SK-N-MC (cell line): ENCODE measurements around the gene OR7A10.

Experiments
- DNase-seq: peaks from one replicate; pipeline ENCODE4 v3.0.0-alpha.2; 2011; ENCODE audit warnings: low read depth, low spot score
- H3K27ac ChIP-seq: fragments of 200-600 bp; sonication (generic); 2 replicates; pipeline ENCODE4 v1.5.1; 2016; ENCODE audit warnings: mixed run types
- H3K36me3 ChIP-seq: fragments of 200-600 bp; sonication (generic); 2 replicates; pipeline ENCODE4 v1.6.1; 2017; ENCODE audit warnings: antibody characterized with exemption, low read length, mixed read lengths; ENCODE audit not compliant: insufficient read depth
- H3K4me3 ChIP-seq: fragments of 200-600 bp; sonication (generic); 2 replicates; pipeline ENCODE4 v1.5.1; 2016
- H3K9ac ChIP-seq: fragments of 200-600 bp; sonication (generic); 2 replicates; pipeline ENCODE4 v1.8.0; 2017; ENCODE audit warnings: mixed run types, mixed read lengths; ENCODE audit not compliant: insufficient read length
- H3K9me3 ChIP-seq: fragments of 200-600 bp; sonication (generic); 2 replicates; pipeline ENCODE4 v1.6.1; 2017; ENCODE audit warnings: low read depth, mild to moderate bottlenecking, antibody characterized with exemption, low read length, moderate library complexity, mixed read lengths
- EZH2 ChIP-seq: fragments of 200-600 bp; sonication (generic); IDR thresholded peaks from one replicate; pipeline ENCODE4 v1.6.1; 2017; ENCODE audit warnings: antibody characterized with exemption
- FOXP2 ChIP-seq: optimal IDR thresholded peaks from 2 replicates; pipeline ENCODE3; 2011; ENCODE audit warnings: mild to moderate bottlenecking, moderate library complexity; ENCODE audit not compliant: insufficient read depth; ENCODE audit errors: extremely low read length, control extremely low read depth
- POLR2AphosphoS5 ChIP-seq: IDR thresholded peaks from 2 replicates; pipeline ENCODE4 v1.6.1; 2012; ENCODE audit warnings: mild to moderate bottlenecking, low read depth, low read length, borderline replicate concordance

Gene OR7A10

GRCh38 chr19:14840206-14840605, 8.5 kb downstream of the OR7A10 start:
- TF ChIP-seq FOXP2 (no peak), EZH2 (no peak), POLR2AphosphoS5 (no peak)
- H3K36me3 ChIP-seq = no peaks in the 10 kb centered on the region
- H3K9ac ChIP-seq = no peak overlapping the region
- no peak overlapping the region for H3K4me3 ChIP-seq
- H3K27ac ChIP-seq = no peak overlapping the region
- DNase-seq = no peak
- H3K9me3 ChIP-seq = peaks cover 3% of the 10 kb centered on the region; the same call in 1 of the 2 replicates

- Histone ChIP-seq H3K27ac (no peak overlapping the region), H3K9ac (no peak overlapping the region), H3K36me3 (no peaks in the 10 kb centered on the region), H3K9me3 (peaks cover 3% of the 10 kb centered on the region; the same call in 1 of the 2 replicates), H3K4me3 (no peak overlapping the region)
- DNase-seq = no peak
- TF ChIP-seq FOXP2 (no peak), EZH2 (no peak)
Measured at GRCh38 chr19:14837391-14837790, 11.3 kb downstream of the OR7A10 start.

GRCh38 chr19:14835011-14835410, 13.7 kb downstream of the OR7A10 start, which contains the start of the genes OR7A5 and OR7C1:
Gene OR7A5, minus strand, starts transcription at chr19:14835185. Its CDS starts 6,944 bp downstream, at chr19:14828241.
Gene OR7C1, minus strand, starts transcription at chr19:14835185. Its CDS starts 35,049 bp downstream, at chr19:14800136.
- no peaks in the 10 kb centered on the region for H3K36me3 ChIP-seq
- DNase-seq = peak; percentile 55
- H3K27ac ChIP-seq = 0 out of 2 replicates have a peak within 1 kb of the TSS, but pooled peaks have one; percentile 10
- TF ChIP-seq EZH2 = no peak
- TF ChIP-seq POLR2AphosphoS5 = no peak; the same call in 1 of the 2 replicates
- no peak for TF ChIP-seq FOXP2
- H3K9me3 ChIP-seq = peaks cover 3% of the 10 kb centered on the region; the same call in 1 of the 2 replicates
- H3K4me3 ChIP-seq = no peak within 1 kb of the TSS
- no peak within 1 kb of the TSS for H3K9ac ChIP-seq

- Histone ChIP-seq H3K36me3 (no peaks in the 10 kb centered on the region), H3K27ac (no peak overlapping the region), H3K4me3 (no peak overlapping the region), H3K9ac (no peak overlapping the region), H3K9me3 (no peaks in the 10 kb centered on the region)
- no peak for DNase-seq
- TF ChIP-seq FOXP2 (no peak), POLR2AphosphoS5 (no peak), EZH2 (no peak)
Measured at GRCh38 chr19:14830702-14831101, 18.0 kb downstream of the OR7A10 start.

GRCh38 chr19:14826006-14826405, 22.7 kb downstream of the OR7A10 start:
- Histone ChIP-seq H3K27ac (no peak overlapping the region), H3K9me3 (no peaks in the 10 kb centered on the region), H3K36me3 (no peaks in the 10 kb centered on the region), H3K4me3 (no peak overlapping the region), H3K9ac (no peak overlapping the region)
- no peak for DNase-seq
- TF ChIP-seq EZH2 (no peak), FOXP2 (no peak), POLR2AphosphoS5 (no peak)

DNA sequence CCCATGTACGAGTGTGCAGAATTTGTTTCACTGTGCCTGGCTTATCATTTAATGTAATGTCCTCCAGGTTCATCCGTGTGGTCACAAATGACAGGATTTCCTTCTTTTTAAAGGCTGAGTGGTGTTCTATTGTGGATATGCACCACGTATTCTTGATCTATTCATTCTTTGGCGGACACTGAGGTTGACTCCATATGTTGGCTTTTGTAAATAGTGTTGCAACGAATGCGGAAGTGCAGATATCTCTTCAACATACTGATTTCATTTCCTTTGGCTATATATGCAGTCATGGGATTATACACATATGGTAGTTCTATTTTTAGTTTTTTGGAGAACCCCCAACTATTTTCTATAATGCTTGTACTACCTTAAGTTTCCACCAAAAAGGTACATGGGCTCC, 26.8 kb downstream of the OR7A10 start:
- Histone ChIP-seq H3K9ac (no peak overlapping the region), H3K27ac (no peak overlapping the region; the same call in none of the 2 replicates), H3K4me3 (peak overlapping the region; percentile 29), H3K36me3 (no peaks in the 10 kb centered on the region), H3K9me3 (no peaks in the 10 kb centered on the region)
- DNase-seq = no peak
- no peak for TF ChIP-seq FOXP2
- no peak for TF ChIP-seq EZH2
- no peak for TF ChIP-seq POLR2AphosphoS5

GRCh38 chr19:14818588-14818987, 30.1 kb downstream of the OR7A10 start:
- Histone ChIP-seq H3K36me3 (no peaks in the 10 kb centered on the region), H3K9me3 (no peaks in the 10 kb centered on the region), H3K27ac (no peak overlapping the region), H3K4me3 (no peak overlapping the region), H3K9ac (no peak overlapping the region)
- TF ChIP-seq EZH2 = no peak
- no peak for TF ChIP-seq FOXP2
- no peak for TF ChIP-seq POLR2AphosphoS5
- DNase-seq = no peak

GRCh38 chr19:14817052-14817451, 31.7 kb downstream of the OR7A10 start:
- Histone ChIP-seq H3K4me3 (no peak overlapping the region), H3K36me3 (no peaks in the 10 kb centered on the region), H3K9ac (no peak overlapping the region), H3K27ac (no peak overlapping the region), H3K9me3 (no peaks in the 10 kb centered on the region)
- no peak for DNase-seq
- TF ChIP-seq FOXP2 (no peak), POLR2AphosphoS5 (no peak), EZH2 (no peak)

DNA sequence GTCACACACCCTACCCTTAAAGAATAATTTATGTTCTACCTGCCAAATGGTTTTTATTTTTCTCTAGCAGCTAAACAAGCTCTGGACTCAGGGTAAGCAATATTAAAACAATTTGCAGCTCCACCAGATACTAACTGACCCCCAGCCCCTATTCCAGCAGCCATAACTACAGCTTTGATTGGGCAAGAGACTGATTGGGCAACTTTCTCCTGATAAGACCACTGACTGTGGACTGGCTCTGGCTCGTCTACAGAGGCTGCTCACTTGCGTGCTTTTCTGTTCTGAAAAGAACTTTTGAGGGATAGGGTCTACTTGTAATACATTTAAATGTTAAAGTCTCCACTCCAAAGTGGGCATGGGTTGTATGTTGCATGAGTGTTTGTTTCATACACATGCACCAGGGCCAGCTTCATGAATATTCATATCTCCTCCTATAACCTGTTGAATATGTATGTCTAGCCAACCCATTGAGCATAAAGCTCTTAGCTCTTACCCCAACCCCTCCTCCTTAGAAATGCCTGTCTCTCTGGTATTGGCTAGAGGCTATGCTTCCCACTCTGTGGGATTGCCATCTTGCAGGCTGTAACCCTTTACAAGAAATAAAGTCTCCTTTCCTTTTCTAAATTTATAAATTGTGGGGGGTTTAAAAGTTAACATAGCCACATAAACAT, 33.6 kb downstream of the OR7A10 start:
- Histone ChIP-seq H3K27ac (peak overlapping the region; percentile 76), H3K9me3 (no peaks in the 10 kb centered on the region), H3K36me3 (no peaks in the 10 kb centered on the region), H3K4me3 (no peak overlapping the region), H3K9ac (no peak overlapping the region)
- peak; percentile 64 for DNase-seq
- no peak for TF ChIP-seq EZH2
- no peak for TF ChIP-seq POLR2AphosphoS5
- TF ChIP-seq FOXP2 = no peak
